Uterus (tissue), 2 donors: ENCODE data around the gene DRAM1.

Source experiments
- POLR2A ChIP-seq, 2 donors: fragments of 450-650 bp; IDR thresholded peaks; one replicate each; pipeline ENCODE4 v1.6.1; 2016; ENCODE audit warnings: antibody characterized with exemption in 2 of 2, mild to moderate bottlenecking in 1 of 2, moderate library complexity in 1 of 2
- TF ChIP-seq, protein P1 (sequence below), 4 experiments: fragments of 200-600 bp in 2 of 4; fragments of 450-650 bp in 2 of 4; sonication (generic) in 2 of 4; IDR thresholded peaks; one replicate each; pipeline ENCODE4 v1.5.1; 2016 to 2019; ENCODE audit warnings: antibody characterized with exemption in 4 of 4, mild to moderate bottlenecking in 2 of 4, moderate library complexity in 1 of 4

DNA sequence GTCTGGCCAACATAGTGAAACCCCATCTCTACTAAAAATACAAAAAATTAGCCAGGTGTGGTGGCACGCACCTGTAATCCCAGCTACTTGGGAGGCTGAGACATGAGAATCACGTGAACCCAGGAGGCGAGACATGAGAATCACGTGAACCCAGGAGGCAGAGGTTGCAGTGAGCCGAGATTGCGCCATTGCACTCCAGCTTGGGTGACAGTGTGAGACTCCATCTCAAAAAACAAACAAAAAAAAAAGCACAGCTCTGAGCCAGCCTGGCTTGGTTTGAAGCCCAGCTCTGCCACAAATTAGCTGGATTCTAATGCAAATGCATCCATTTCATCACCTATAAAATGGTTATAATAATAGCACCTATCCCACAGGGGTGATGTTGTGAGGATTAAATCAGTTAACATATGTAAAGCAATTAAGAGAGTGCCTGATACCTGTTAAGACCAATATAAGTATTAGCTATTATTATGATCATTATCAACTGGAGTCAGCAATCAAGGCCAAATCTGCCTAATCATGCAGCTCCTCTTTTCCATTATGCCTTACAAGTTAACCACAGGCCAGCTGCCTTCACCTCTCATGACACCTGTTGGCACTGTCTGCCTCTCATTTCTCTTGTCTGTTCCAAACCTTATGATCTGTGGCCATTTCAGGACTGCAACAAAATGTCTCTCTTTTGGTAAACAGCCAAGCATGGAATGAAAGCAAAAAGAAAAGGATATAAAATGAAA, 48.8 kb upstream of the DRAM1 start:
- TF ChIP-seq, protein P1, sequence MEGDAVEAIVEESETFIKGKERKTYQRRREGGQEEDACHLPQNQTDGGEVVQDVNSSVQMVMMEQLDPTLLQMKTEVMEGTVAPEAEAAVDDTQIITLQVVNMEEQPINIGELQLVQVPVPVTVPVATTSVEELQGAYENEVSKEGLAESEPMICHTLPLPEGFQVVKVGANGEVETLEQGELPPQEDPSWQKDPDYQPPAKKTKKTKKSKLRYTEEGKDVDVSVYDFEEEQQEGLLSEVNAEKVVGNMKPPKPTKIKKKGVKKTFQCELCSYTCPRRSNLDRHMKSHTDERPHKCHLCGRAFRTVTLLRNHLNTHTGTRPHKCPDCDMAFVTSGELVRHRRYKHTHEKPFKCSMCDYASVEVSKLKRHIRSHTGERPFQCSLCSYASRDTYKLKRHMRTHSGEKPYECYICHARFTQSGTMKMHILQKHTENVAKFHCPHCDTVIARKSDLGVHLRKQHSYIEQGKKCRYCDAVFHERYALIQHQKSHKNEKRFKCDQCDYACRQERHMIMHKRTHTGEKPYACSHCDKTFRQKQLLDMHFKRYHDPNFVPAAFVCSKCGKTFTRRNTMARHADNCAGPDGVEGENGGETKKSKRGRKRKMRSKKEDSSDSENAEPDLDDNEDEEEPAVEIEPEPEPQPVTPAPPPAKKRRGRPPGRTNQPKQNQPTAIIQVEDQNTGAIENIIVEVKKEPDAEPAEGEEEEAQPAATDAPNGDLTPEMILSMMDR (IDR thresholded peaks at IDR 0.05) = no peak
- no peak for TF ChIP-seq POLR2A (IDR thresholded peaks at IDR 0.05)
